Right renal pelvis (tissue), 4 donors: ENCODE data around the gene C16orf74. TPM values are rescaled to one million over a fixed set of nuclear protein-coding genes. Genes with fewer than 3 reads are reported as not detected.

Experiments
- DNase-seq, 4 donors: peaks; one replicate each; pipeline ENCODE4 v3.0.0-alpha.2; 2013; ENCODE audit warnings: low read depth in 4 of 4, low spot score in 3 of 4, missing footprints in 1 of 4
- polyA plus RNA-seq, 4 donors: library from polyadenylated mRNA; unstranded; fragments of 120-200 nt; gene quantifications; one replicate each; pipeline ENCODE4 v1.2.1, GENCODE V29; 2013; ENCODE audit not compliant: insufficient read length in 4 of 4

The C16orf74 gene
- polyA plus RNA-seq, 4 donors = 2.9 to 4.2 (median 3.3) TPM

DNA sequence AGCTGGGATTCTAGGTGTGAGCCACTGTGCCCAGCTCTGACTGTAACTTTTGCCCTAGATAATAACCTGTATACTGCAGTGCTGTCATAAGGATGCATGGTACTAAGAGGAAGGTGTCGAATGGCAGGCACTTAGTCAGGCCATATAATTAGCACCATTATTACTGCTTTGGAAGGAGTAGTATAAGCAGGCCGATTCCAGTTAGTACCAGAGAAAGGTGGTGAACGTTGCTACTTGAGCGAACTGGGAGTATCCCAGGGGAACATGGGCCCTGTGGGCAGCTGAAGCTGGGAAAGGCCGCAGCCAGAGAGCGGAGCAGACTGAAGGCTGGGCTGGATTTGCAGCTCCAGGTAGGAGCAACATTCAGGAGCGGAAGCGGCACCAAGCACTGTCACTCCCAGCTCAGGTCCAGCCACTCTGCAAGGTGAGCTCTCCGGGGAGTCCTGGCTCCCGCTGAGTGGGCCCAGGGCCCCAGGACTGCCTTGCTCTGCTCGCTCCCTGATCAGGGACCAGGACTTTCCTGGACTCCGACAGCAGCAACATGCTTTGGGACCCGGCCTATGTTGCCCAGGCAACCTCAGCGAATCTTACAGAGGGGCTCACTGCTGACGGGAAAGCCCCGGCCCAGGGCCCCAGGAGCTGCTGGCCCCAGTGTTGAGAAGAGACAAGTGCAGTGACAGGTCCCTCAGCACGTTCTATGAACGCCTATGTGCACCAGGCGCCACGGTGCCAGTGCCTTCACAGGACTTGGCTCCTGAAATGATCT is 28.6 kb downstream of the C16orf74 start:
- no peak for DNase-seq

DNA sequence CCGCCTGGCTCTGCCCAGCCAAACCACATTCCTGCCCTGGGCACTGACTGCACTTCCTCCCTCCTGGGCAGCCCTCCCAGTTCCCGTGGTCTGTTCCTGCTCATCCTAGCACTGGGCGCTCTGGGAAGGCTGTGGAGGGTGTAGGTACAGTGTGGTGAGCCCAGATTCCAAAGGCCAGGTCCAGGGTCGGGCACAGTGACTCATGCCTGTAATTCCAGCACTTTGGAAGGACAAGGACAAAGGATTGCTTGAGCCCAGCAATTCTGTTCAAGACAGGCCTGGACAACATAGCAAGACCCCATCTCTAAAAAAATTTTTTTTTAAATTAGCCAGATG is 30.6 kb downstream of the C16orf74 start:
- DNase-seq = no peak

DNA sequence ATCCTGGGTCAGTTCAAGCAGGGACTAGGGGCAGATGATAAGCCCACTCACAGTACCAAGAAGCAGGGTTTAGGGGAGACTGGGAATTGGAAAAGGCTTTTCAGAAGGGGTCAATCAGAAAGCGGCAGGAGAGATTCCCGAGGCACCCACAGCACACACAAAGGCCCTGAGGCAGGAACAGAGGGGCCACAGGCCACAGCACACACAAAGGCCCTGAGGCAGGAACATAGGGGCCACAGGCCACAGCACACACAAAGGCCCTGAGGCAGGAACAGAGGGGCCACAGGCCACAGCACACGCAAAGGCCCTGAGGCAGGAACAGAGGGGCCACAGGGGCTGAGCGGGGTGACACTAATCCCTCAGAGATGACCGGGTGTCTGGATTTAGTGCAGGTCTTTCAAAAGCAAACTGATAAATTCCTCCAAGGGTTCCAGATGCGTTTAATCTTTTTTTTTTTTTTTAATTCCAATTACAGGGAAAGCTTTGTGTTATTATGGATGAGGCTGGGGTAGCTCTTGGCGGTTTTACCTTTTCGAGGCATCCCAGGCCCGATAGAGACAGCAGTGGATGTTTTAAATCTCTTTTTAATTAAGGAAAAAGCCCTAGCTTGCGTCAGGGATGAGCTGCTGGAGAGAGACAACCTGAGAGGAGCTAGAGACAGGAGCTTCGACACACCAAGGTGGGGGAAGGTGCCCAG is 31.1 kb downstream of the C16orf74 start:
- no peak for DNase-seq

DNA sequence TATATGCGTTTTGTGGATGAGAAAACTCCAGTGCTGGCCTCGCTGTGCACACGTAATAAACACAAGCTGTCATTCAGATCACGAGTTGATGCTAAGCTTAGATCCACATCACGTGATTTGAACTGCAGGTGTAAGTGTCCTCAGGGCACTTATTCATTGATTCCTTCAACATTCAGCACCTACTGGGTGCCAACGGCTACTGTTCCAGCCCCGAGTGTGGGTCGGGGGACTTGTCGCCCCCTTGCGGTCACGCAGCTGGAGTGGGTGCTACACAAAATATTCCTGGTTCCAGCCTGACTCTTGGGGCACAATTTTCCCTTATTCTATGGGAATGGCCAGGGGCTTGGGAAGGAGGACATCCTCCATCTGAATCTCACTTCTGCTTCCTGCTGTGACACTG is 32.2 kb downstream of the C16orf74 start:
- DNase-seq = no peak

DNA sequence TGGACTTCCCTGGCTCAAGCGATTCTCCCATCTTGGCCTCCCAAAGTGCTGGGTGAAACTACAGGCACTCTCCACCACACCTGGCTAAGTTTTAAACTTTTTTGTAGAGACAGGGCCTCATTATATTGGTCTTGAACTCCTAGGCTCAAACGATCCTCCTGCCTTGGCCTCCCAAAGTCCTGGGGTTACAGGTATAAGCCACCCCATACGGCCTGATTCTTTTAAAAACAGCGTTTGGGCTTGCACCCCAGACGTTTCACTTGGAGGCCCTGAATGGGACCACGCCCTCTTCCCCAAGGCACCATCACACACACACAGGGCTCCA is 32.8 kb downstream of the C16orf74 start:
- no peak for DNase-seq

DNA sequence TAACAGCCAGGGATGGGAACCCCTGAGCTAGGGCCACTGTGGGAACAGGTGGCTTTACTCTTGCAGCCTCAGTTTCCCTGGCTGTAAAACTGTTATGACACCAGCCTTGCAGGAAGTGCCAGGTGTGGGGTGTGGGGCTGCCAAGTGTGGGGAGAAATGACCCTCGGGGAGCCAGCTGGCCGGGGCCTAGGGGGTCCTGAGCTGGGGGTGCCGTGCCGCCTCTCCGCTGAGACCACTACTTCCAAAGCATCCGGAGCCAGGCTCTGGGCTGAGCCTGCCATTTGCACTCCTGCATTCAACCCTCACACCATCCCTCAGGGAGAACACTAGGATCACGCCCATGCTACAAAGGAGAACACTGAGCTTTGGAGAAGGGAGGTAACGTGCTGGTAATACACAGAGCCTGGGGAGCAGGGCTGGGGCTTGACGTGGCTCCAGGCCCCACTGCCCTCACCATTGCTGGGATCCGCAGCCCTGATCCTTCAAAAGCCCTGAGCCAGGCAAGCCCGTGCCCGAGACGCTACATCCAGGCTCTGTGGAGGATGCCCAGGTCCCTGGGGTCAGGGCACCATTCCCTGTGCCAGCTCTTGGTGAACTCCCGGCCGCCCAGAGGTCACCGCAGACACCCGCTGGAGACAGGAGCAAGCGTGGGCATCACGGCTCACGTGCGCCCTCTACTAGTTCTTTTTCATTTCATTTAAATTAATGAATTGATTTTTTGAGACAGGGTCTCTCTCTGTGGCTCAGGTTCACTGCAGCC is 33.3 kb downstream of the C16orf74 start:
- peak in 3 of 4 donors; percentile 41 to 56 (median 48) for DNase-seq

DNA sequence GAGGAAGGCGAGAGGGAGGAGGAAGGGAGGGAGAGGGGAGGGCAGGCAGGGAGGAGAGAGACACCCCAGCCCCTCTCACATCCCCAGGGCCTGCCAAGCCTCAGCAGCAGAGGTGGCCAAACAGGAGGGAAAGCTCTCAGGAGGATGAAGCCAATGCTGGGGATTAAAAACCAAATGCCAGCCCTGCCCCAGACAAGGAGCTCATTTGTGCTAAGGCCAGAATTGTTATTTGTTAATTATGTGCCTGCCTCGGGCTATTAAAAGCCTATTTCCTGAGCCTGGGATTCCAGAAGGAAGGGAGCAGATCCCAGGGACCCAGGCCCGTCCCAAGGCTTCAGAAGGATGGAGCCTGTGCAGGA is 34.2 kb downstream of the C16orf74 start:
- no peak for DNase-seq

DNA sequence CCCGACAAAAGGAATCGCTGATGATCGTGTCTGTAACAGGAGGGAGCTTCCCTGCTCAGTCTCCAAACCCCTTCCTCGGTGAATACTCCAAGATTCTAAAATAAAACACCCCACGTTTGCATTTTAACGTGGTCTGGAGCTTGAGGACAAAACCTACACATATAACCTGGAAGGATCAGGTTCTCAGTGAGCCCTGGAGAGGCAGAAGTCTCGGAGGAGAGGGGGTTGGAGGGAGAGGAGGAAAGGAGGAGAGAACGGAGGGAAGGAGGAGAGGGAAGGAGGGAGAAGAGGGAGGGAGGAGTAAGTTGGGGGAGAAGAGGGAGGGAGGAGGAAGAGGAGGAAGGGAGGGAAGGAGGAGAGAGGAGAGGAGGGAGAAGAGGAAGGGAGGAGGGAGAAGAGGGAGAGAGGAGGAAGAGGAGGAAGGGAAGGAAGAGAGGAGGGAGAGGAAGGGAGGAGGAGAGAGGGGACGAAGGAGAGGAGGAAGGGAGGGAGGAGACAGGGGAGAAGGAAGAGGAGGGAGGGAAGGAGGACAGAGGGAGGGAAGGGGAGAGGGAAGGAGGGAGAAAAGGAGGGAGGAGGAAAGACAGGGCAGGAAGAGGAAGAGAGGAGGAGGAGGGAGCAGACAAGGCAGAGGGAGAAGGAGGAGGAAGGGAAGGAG is 34.7 kb downstream of the C16orf74 start:
- DNase-seq = no peak

DNA sequence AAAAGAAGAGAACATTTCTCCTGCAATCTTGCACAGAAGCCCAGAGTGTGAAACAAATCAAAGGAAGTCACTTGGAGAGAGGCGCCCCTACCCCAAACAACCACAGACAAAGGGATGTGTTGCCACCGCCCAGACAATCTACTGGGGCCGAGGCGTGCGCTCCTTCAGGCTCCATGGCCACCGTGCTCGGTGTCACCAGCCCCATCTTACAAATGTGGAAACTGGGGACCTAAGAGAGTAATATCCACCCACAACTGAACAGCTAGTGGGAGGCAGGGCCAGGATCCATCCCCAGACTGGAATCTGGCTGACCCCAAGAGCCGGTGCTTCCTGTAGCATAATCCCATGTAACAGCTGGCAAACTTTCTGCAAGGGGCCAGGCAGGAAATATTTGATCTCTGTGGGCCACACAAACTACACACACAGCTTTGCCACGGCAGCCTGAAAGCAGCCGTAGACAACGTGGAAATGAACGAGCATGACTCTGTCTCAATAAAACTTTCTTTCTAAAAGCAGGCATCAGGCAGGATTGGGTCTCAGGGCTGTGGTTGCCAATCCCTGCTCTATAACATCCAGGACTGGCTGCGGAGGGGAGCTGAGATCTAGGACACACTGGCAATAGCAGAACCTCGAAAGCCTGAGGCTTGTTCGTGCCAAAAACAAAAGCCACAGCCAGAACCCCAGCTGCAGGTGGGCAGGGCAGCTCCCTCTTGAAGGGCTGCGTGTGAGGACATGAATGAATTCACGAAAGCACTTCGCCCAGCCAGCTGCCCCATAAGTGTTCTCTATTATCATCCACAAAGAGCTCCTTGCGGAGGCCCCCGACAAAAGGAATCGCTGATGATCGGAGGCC is 35.5 kb downstream of the C16orf74 start:
- DNase-seq = no peak

DNA sequence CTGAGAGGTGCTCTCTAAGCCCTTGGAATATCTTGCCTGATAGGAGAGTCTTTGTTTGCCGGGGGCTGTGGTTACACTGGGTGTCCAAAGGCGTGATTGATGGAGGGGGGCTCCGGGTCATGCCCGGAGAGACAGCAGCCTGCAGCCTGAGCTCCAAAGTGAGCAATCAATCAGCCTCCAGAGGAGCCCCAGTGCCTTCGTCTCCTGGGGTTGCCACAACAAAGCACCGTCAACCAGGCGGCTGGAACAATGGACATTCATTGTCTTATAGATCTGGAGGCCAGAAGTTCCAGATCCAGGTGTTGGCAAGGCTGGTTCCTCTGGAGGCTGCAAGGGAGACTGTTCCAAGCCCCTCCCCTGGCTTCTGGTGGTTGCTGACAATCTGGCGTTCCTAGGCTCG is 38.1 kb downstream of the C16orf74 start:
- DNase-seq = no peak

DNA sequence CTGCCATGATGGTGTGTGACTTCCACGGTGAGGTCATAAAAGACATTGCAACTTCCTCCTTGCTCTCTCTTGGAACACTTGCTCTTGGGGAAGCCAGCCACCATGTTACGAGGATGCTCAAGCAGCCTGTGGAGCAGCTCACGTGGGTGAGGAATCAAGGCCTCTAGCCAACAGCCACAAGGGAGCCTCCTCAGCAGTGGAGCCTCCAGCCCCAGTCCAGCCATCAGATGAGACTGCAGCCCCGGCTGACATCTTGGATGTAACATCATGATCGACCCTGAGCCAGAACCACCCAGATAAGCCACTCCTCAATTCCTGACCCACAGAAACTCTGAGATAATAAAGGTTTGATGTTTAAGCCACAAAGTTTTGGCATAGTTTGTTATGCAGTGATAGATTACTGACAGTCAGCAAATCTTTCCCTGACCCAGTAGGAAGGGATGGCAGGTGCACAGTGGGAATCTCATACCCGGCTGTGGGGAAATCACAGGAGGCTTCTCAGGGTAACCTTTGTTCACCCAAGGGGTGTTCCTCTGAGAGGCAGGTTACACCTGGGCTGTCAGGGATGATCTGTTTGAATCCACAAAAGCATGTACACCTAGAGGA is 38.8 kb downstream of the C16orf74 start:
- no peak for DNase-seq

DNA sequence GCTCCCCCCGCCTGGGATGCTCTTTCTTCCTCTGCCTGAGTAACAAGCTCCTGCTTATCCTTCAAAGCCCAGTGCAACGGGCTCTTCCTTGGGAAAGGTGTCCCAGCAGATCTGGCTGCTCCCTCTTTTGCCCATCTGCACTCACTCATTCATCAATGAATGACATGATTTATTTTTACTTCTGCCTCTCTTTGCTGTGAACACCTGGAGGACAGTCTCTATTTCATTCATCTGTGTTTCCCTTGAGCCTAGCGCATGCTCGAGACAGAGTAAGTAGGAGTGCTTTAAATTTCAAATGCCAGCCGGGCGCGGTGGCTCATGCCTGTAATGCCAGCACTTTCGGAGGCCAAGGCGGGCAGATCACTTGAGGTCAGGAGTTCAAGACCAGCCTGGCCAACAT is 40.2 kb downstream of the C16orf74 start:
- no peak for DNase-seq

DNA sequence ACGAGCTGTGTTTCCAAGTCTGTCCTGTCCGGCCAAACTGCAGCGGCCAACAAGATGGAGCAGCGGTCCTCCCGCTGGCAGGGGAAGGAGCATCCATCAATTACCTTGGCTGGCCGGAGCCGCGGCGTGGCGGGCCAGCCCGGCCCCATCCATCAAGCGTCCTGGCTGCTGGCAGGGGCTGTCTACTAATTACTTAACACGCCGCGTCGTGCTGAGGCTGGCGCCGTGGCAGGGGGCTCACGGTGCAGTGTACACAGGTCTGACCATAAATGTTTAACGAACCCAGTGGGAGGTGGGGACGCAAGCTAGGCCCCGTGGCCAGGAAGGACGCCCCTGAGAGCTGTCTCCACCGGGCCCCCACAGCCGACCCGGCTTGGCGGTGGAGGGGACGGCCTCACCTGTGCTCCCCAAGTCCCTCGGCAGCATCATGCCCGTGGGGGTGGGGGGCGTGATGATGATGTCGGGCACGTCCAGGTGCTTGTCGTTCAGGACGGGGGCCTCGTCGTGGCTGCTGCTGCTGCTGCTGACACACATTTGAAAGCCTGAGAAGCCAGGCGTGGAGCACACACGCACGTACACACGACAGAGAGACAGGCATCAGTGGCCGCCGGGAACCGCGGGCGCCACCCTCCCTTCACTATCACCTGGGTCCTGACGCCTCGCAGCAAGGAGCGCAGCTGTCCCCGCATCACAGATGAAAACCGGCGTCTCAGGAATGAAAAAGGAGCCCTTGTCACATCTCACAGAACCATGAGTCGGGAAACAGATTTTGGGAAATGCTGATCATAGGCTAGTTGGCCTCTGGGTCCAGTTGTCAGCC is 40.9 kb downstream of the C16orf74 start:
- no peak for DNase-seq

DNA sequence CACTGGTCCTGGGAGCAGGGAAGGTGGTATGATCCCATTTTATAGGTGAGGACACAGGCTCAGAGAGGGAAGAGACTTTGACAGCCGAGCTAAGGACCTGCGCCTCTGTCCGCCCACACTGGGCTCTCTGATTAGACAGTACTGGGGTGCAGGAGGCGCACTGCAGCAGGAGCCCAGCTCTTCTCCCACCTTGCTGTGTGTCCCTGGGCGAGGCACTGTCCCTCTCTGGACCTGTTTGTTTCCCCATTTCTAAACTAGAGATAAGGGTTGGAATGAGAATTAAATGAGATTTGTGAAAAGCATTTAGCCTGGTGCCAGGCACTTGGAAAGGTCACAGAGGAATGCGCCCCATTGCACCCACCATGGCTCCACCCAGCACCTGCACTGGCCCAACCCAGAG is 42.6 kb downstream of the C16orf74 start:
- DNase-seq = no peak

DNA sequence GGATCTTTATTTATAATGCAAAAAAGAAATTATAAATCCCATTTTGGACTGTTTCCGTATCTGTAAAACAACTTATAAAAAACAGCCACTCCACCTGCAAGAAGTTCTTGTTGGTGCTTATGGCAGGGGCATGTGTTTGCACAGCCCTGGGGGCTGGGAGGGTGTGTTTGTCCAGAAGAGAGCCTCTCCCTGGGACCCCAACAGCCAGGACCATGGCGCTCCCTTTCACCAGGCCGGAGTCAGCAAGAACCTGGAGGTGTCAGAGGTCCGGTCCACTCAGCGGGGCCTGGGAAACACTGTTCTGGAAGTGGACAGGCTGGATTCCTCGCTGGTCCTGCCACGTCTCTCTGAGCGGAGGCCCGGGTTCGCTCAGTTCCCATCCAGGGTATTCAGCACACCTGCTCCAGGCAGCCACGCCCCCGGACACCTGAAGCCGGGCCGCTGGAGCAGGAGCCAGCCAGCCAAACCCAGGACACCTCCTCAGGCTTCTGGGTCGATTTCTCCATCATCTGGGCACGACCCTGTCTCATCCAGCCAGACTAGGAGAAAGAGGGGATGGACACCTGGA is 43.3 kb downstream of the C16orf74 start:
- DNase-seq = no peak

DNA sequence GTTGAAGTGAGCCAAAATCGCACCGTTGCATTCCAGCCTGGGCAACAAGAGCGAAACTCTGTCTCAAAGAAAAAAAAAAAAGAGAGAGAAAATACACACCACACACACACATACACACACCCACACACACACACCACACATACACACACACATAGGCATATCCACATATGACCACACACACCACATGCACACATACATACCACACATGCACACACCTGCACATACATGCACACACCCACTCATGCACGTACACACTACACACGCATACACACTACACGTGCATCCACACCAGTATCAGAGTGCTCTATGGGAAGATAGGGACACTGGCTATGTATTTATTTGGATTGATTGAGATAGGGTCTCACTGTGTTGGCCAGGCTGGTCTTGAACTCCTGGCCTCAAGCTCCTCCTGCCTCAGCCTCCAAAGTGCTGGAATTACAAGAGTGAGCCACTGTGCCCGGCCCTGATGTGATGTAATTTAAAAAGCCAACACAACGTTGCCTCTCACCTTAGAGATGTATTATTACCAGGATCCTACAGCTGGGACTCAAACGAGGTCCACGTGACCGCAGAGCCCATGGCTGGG is 44.4 kb downstream of the C16orf74 start:
- no peak for DNase-seq

DNA sequence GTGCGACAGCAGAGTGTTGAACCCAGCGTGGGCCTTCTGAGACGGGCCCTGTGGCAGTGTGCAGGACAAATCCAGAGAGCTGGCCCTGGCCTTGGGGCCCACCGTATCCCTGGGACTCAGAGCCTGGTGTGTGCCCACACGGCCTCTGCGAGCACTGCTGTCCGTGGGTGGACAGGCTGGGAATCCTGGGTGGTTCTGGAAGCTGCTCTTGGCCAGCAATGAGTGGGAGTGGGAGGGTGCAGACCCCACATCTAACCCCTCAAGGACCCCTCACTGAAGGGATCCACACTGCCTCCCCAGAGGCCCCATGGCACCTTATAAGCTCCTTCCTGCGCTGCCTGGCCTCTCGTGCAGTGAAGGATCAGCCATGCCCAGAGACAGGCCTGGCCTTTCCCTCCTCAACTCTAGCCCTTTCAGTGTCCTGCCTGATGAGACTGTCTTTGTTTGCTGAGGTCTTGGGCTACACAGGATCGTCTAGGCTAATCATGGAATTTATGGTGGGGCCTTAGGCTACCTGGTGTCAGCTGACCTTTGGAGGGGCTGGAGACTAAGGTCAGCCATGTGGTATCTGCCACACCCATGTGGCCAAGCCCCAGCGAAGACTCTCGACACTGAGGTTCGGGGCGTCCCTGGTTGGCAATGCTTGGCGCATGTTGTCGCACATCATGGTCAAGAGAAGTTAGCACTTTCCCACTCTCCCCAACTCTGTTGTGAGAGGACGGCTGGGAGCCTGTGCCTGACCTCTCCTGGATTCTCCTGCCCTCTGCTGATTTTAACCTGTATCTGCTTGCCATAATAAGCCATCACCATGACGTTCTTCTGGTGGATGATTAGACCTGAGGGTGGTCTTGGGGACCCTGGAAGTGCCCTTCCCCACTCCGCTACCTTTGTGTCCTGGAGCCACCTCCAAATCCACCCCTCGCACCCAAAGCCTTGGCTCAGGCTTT is 45.7 kb downstream of the C16orf74 start:
- DNase-seq = no peak
